Glomerular visceral epithelial cell (primary cell): ENCODE data around the gene PRDM15.
A peak's percentile ranks its signal among the peaks of the same experiment; 100 is the strongest.

ENCODE experiments used
- DNase-seq: peaks from one replicate; pipeline ENCODE4 v3.0.0-alpha.2; 2016; ENCODE audit errors: extremely low spot score

The PRDM15 gene

GRCh38 chr21:41779659-41780058 lies 99.5 kb downstream of the PRDM15 start:
- no peak for DNase-seq

- DNase-seq, result no peak
Observed at GRCh38 chr21:41778930-41779600, 100.1 kb downstream of the PRDM15 start.

DNA sequence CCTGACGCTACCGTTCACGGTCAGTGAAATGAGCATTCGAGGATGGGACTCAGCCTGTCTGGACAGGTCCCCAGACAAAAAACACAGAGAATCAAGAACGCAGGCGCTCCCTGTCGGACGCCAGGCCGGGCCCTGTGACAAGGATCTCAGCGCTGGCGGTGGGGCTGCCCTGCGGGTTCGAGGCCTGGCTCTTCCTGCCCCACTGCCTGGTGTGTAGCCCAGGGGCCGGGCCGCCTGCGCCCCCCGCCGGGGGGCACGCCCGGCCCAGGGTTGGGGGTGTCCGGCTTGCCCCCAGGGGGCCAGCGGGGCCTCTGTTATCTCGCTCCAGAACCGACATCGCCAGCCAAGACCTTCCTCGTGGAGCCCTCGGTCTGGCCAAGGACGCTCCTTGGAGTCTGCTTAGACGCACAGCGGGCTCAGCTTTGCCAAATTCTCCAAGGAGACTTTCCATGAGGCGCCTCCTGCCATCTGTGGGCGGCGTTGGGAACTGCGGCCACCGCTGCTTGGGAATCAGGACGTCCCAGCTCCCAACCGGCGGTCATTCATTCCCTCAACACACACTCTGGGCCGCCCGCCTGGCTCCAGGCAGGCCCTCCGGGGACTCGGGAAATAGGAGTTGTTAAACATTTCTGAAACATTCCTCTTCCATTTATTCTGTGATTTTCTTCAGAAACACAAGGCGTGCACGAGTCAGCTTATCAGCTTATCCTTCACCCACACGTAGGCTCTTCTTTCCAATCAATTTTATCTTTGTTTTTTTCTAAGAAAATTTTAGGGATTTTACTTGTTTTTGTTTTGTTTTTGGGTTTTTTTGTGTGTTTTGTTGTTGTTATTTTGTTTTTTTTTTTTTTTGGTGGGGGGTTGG lies 101.0 kb downstream of the PRDM15 start:
- peak; percentile 86 for DNase-seq

DNA sequence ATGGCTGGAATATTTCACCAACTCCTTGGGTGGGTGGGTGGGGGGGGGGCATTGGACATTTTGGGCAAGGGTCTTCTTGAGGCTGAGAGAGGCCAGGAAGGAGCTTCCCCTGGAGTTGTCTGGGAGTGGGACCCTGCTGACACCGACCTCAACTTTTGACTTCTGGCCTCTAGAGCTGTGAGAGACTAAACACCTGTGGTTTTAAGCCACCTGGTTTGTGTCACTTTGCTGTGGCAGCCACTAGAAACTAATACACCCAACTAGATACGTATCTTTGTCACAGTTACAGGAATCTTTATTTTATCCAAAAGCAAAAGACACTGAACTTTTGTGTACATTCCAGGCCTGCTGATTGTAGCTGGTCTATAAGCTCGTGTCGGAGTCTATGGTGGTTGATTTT lies 102.4 kb downstream of the PRDM15 start:
- DNase-seq, result no peak

DNA sequence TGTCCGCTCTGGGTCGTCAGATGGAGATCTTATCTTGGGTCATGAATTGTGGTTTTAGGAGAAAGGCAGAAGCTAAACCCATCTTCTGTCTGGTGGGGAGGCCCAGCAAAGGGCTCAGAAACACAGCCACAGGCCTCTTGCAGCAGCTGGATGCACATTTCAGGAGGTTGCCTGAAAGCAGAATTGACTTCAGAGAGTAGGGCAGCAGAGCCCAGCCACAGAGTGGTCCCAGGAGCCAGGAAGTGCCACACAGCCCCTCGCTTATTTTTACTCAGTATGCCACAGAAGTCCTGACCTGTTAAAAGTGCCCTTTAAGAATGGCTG lies 104.0 kb downstream of the PRDM15 start:
- no peak for DNase-seq

- no peak for DNase-seq
Observed at GRCh38 chr21:41774467-41775148, 104.5 kb downstream of the PRDM15 start.

DNA sequence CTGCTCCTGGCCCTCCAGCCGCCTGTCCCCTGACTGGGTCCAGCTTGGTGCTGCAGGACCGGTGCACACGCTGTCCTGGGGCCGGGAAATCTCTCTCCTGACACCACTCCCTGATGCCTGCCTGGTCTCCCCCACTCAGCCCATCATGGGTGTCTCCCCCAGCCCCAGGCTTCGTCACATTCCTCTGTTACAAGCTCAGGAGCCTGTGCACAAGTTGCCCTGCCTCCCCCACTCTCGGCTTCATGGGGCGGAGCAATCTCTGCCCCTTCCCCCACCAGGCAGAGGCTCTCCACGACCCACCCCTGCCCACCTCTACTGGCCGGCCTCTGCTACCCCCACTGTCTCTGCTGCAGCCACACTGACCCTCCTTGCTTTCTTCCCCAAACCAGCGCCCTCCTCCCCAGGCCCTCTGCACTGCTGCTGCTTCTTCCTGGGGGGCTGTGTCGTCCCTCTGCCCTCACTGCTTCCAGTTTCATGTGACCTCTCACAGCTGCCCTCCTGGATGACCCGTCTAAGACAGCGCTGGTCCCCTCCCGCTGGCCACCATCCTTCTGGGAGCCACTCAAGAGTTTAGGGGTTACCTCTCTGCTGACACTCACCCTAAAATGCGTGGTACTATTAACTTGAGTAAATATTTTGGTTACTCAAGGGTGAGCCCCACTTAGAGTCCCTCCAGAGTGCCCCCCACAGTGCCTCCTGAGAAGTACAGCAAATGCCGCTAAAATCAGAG lies 106.6 kb downstream of the PRDM15 start:
- DNase-seq, result no peak

DNA sequence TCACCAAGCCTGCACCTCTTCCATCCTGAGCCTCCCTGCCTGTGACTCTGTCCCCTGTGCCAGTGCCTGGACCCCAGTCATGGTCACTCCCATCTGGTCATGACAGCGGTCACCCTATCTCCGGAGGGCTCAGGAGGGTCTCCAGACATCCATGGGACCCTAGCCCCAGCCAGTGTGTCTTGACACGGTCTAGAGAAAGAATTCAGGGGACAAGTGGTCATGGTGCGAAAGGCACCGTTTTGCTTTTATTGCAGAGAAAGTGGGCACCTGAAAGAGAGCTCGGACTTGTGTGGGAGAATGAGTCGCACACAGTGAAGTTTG lies 107.6 kb downstream of the PRDM15 start:
- DNase-seq, result no peak

DNA sequence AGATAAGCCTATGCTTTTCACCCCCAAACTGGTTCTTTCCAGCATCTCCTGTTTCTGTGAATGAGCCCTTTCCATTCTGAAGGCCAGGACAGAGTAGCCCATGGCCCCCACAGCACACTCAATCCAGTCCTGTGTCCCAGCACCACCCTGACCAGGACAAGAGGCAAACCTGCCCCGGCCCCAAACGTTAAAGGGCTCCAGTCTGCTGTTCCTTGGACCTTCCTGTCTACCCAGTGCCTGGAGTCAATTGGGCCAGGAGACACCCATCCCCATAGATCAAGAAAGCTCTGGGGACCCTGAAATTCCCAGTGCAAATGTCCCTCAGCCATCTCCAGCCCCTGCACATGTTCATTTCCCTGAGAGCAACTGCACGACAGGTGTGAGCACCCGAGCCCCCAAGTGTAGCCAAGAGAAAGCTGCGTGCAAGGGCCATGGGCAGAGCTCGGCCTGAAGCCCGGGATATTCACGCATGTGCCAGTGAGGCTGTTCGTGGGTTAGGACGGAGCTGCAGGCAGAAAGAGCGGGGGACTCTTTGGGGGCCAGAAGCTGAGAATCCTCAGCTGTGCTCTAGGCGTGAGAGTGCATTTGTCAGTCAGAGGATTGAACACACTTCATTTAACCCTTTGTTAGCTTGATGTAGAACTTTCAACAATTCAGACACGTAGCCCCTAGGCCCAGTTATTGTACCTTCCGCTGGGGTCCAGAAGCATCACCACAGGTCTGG lies 108.1 kb downstream of the PRDM15 start:
- DNase-seq, result no peak

GRCh38 chr21:41769933-41770332 lies 109.2 kb downstream of the PRDM15 start:
- no peak for DNase-seq

- no peak for DNase-seq
Observed at GRCh38 chr21:41769521-41769920, 109.6 kb downstream of the PRDM15 start.

DNA sequence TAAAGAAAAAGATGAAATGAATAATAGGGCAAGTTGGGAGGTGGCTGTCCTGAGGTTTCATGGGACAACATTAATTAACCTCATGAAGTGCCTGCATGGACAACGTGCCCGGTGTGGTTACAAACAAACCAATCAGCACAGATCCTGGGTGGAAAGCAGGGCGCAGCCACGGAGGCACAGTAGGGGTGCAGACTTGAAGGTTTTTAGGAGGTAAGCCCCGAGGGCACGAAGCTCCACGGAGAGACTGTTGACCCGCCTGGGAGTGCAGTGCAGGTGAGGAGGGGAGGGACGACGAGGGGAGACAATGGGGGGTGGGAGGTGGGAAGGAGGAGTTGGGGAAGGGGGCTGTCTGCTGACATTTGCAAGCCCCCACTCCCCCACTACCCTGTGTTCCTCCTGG lies 110.0 kb downstream of the PRDM15 start:
- DNase-seq, result no peak

DNA sequence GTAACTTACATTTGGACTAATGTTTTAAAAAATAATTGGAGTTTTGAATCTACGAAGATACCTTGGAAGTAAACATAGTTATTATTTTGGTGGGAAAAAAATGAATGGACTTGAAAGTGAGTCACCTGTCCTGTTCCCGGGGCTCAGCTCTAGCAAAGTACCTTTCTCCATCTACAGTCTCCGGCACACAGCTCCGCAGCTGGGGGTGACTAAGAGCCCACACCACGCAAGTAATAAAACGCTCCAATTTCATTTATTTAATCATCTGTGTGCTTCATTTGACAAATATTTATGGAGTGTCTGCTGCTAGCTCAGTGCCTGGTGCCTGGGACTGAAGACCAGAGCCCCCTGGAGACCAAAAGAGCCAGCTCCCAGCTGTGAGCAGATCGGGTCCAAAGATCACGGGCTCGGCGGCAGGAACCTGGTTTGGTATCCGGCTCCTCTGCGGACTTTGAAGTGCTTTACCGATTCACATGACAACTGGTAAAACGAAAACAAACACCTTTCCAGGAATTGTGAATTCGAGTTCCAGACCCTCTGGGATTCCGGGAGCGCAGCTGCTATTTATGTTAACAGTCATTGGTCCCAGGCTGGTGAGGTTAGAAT lies 110.6 kb downstream of the PRDM15 start:
- DNase-seq, result peak; percentile 85

GRCh38 chr21:41767606-41768436 lies 111.3 kb downstream of the PRDM15 start:
- peak; percentile 88 for DNase-seq

GRCh38 chr21:41766883-41767605 lies 112.1 kb downstream of the PRDM15 start, which contains the start of gene RIPK4:
TSS of gene RIPK4 (minus strand) at chr21:41767052. CDS start at chr21:41767041, 11 bp downstream.
- peak; percentile 96 for DNase-seq

DNA sequence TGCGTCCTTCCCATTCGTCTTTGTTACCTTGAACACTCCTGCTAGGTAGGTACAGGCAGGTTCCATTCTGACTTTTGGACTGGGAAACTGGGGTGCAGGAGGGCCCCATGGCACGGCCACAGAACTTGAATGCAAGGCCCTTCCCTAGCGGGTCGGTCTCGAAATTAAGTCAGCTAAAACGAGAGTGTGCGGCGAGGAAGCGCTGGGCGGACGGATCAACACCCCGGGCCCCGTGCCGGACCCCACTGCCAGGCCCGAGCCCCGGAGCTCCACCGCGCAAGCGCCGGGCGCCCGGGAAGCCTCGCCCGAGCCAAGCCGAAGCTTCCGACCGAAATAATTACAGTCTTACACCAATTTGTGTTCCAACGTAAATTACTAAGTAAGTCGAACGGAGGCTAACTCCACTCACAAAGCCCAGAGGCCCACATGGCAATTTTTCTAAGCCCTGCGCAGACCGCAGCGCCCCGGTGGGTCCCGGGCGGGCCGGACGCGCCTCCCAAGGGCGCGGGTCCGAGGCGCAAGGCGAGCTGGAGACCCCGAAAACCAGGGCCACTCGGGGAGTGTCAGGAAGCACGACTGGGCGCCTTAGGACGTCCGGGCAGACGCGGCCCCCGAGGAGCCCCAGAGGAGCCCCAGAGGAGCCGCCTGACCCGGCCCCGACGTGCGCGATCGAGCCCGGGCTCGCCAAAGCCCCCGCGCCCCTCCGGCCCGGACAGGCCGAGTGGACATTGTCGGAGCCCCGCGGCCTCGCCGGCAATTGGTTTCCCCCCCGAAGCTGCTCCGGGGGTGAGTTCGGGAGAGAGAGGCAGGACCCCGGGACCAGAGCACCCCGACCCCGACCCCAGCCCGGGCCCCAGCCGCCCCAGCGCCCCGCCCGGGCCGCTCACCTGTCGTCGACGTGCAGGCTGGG lies 112.9 kb downstream of the PRDM15 start:
- no peak for DNase-seq

DNA sequence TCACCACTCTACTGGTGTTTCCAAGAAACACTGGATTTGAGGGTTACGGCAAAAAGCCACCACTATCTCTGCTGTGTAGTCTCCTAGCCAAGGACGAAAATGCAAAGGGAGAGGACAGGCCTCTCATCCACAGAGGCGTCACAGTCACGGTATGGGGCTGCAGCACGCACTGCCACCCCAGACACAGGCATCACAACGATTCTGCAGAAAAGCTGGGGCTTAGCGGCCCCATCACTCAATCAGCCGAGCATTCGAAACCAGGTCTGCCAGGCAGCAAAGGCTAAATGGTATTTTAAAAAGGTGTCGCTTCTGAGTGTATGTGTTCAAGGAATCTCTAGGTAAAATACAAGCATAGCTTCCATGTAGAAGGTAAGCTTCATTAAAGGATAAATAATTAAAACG lies 113.7 kb downstream of the PRDM15 start:
- DNase-seq, result no peak
